ENCODE measurements around the gene TNXB.

Gene TNXB

GRCh38 chr6:32113386-32114352, 4.5 kb upstream of the TNXB start:
- no peaks in the 10 kb centered on the region for H4K20me1 ChIP-seq (ENCODE audit: insufficient read depth, low read length)
- H3K27ac ChIP-seq (ENCODE audit: low read depth, low read length, poor library complexity, severe bottlenecking) = no peak overlapping the region
- no peaks in the 10 kb centered on the region for H3K79me2 ChIP-seq (ENCODE audit: insufficient read depth, low read length)
- H3K4me1 ChIP-seq (ENCODE audit: insufficient read depth, low read length, severe bottlenecking) = no peaks in the 10 kb centered on the region
- H3K4me2 ChIP-seq (ENCODE audit: low read length) = no peak overlapping the region
- no peak overlapping the region for H2AFZ ChIP-seq (ENCODE audit: low read length)
- H3F3A ChIP-seq (ENCODE audit: insufficient read depth, low read length) = no peaks in the 10 kb centered on the region
- TF ChIP-seq, protein P1, sequence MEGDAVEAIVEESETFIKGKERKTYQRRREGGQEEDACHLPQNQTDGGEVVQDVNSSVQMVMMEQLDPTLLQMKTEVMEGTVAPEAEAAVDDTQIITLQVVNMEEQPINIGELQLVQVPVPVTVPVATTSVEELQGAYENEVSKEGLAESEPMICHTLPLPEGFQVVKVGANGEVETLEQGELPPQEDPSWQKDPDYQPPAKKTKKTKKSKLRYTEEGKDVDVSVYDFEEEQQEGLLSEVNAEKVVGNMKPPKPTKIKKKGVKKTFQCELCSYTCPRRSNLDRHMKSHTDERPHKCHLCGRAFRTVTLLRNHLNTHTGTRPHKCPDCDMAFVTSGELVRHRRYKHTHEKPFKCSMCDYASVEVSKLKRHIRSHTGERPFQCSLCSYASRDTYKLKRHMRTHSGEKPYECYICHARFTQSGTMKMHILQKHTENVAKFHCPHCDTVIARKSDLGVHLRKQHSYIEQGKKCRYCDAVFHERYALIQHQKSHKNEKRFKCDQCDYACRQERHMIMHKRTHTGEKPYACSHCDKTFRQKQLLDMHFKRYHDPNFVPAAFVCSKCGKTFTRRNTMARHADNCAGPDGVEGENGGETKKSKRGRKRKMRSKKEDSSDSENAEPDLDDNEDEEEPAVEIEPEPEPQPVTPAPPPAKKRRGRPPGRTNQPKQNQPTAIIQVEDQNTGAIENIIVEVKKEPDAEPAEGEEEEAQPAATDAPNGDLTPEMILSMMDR (IDR thresholded peaks at IDR 0.05; ENCODE audit: low read length) = no peak
- no peak for TF ChIP-seq EZH2 (IDR thresholded peaks at IDR 0.05; ENCODE audit: borderline replicate concordance, low read length)
- no peak overlapping the region for H3K4me3 ChIP-seq (ENCODE audit: low read depth, low read length, poor library complexity, severe bottlenecking)
- H3K9ac ChIP-seq (ENCODE audit: low read length) = no peak overlapping the region
- no peaks in the 10 kb centered on the region for H3K9me3 ChIP-seq (ENCODE audit: low read length)
- H3K9me2 ChIP-seq (ENCODE audit: low read depth, low read length) = no peaks in the 10 kb centered on the region
- no peaks in the 10 kb centered on the region for H3K27me3 ChIP-seq (ENCODE audit: insufficient read depth, low read length)
- H3K36me3 ChIP-seq (ENCODE audit: insufficient read depth, low read length) = peaks cover 38% of the 10 kb centered on the region

GRCh38 chr6:32112431-32112980, 3.4 kb upstream of the TNXB start:
- H3K4me1 ChIP-seq (ENCODE audit: insufficient read depth, low read length, severe bottlenecking) = no peaks in the 10 kb centered on the region
- H3K9me3 ChIP-seq (ENCODE audit: low read length) = no peaks in the 10 kb centered on the region
- H3K36me3 ChIP-seq (ENCODE audit: insufficient read depth, low read length) = peaks cover 27% of the 10 kb centered on the region
- no peak overlapping the region for H3K27ac ChIP-seq (ENCODE audit: low read depth, low read length, poor library complexity, severe bottlenecking)
- no peaks in the 10 kb centered on the region for H3F3A ChIP-seq (ENCODE audit: insufficient read depth, low read length)
- H3K79me2 ChIP-seq (ENCODE audit: insufficient read depth, low read length) = no peaks in the 10 kb centered on the region
- no peak overlapping the region for H3K4me2 ChIP-seq (ENCODE audit: low read length)
- H2AFZ ChIP-seq (ENCODE audit: low read length) = no peak overlapping the region
- H3K9me2 ChIP-seq (ENCODE audit: low read depth, low read length) = no peaks in the 10 kb centered on the region
- TF ChIP-seq, protein P1 (IDR thresholded peaks at IDR 0.05; ENCODE audit: low read length) = no peak
- TF ChIP-seq EZH2 (IDR thresholded peaks at IDR 0.05; ENCODE audit: borderline replicate concordance, low read length) = no peak
- H3K9ac ChIP-seq (ENCODE audit: low read length) = no peak overlapping the region
- H3K27me3 ChIP-seq (ENCODE audit: insufficient read depth, low read length) = no peaks in the 10 kb centered on the region
- no peaks in the 10 kb centered on the region for H4K20me1 ChIP-seq (ENCODE audit: insufficient read depth, low read length)
- H3K4me3 ChIP-seq (ENCODE audit: low read depth, low read length, poor library complexity, severe bottlenecking) = no peak overlapping the region

GRCh38 chr6:32111424-32112066, 2.4 kb upstream of the TNXB start:
- no peaks in the 10 kb centered on the region for H3K79me2 ChIP-seq (ENCODE audit: insufficient read depth, low read length)
- H3K4me1 ChIP-seq (ENCODE audit: insufficient read depth, low read length, severe bottlenecking) = no peaks in the 10 kb centered on the region
- H3K4me2 ChIP-seq (ENCODE audit: low read length) = no peak overlapping the region

More at GRCh38 chr6:32111424-32112066, 2.4 kb upstream of the TNXB start:
- no peaks in the 10 kb centered on the region for H3K27me3 ChIP-seq (ENCODE audit: insufficient read depth, low read length)
- TF ChIP-seq, protein P1 (IDR thresholded peaks at IDR 0.05; ENCODE audit: low read length) = no peak
- no peak for TF ChIP-seq EZH2 (IDR thresholded peaks at IDR 0.05; ENCODE audit: borderline replicate concordance, low read length)
- no peak overlapping the region for H2AFZ ChIP-seq (ENCODE audit: low read length)
- H3K27ac ChIP-seq (ENCODE audit: low read depth, low read length, poor library complexity, severe bottlenecking) = no peak overlapping the region
- peaks cover 17% of the 10 kb centered on the region for H3K36me3 ChIP-seq (ENCODE audit: insufficient read depth, low read length)
- no peak overlapping the region for H3K4me3 ChIP-seq (ENCODE audit: low read depth, low read length, poor library complexity, severe bottlenecking)
- no peak overlapping the region for H3K9ac ChIP-seq (ENCODE audit: low read length)
- no peaks in the 10 kb centered on the region for H3K9me3 ChIP-seq (ENCODE audit: low read length)
- no peaks in the 10 kb centered on the region for H3K9me2 ChIP-seq (ENCODE audit: low read depth, low read length)
- no peaks in the 10 kb centered on the region for H3F3A ChIP-seq (ENCODE audit: insufficient read depth, low read length)
- no peaks in the 10 kb centered on the region for H4K20me1 ChIP-seq (ENCODE audit: insufficient read depth, low read length)
